ENCODE measurements around the gene TMEM242. TPM values are rescaled to one million over a fixed set of nuclear protein-coding genes. Genes with fewer than 3 reads are reported as not detected.

TMEM242 gene
- total RNA-seq, 2 donors from 2014 or later = 10.8 to 11.7 TPM

DNA sequence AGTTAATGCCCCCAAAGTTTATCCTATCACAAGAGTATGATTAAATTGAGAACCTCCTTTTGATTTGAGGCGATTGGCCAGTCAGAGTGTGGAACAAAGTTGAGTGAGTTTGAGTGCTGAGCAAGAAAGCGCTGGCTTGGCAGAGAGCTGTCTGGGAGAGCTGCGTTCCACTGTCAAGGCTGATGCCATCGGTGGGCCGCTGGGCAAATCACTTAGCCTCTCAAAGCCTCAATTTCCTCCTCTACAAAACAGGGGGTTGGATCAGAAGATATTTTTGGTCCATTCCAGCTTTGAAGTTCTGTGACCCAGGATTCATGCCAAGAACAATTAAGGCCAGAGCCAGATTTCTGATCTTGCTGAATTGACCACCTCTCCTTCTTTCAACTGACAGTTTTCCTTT, 60.2 kb downstream of the TMEM242 start:
- H3K9me3 Mint-ChIP-seq = no peaks in the 10 kb centered on the region
- peaks cover 7% of the 10 kb centered on the region for H3K27me3 Mint-ChIP-seq (ENCODE audit: insufficient read depth)
- no peak overlapping the region for H3K4me3 Mint-ChIP-seq
- H3K4me1 Mint-ChIP-seq = no peaks in the 10 kb centered on the region
- Histone ChIP-seq H3K9ac (ENCODE audit: extremely low read depth, low read length, poor library complexity, severe bottlenecking) (no peak overlapping the region), H3K27ac (ENCODE audit: low read depth, low read length) (no peak overlapping the region), H3K9me3 (ENCODE audit: control insufficient read depth, low read length) (no peaks in the 10 kb centered on the region), H3K4me3 (ENCODE audit: low read length) (no peak overlapping the region), H3K27me3 (ENCODE audit: control insufficient read depth, insufficient read depth, low read length, poor library complexity, severe bottlenecking) (no peaks in the 10 kb centered on the region), H3K36me3 (ENCODE audit: control insufficient read depth, insufficient read depth, low read length) (no peaks in the 10 kb centered on the region), H3K4me1 (ENCODE audit: control insufficient read depth, insufficient read depth, low read length) (no peaks in the 10 kb centered on the region)
- DNase-seq = no peak
- 94 to 97% methylated on average over 5 of the region's 5 CpGs for WGBS, 2 experiments (ENCODE audit: insufficient coverage in 1 of 2, insufficient read length in 1 of 2)
- no peak overlapping the region for H3K27ac Mint-ChIP-seq
- TF ChIP-seq, protein P1, sequence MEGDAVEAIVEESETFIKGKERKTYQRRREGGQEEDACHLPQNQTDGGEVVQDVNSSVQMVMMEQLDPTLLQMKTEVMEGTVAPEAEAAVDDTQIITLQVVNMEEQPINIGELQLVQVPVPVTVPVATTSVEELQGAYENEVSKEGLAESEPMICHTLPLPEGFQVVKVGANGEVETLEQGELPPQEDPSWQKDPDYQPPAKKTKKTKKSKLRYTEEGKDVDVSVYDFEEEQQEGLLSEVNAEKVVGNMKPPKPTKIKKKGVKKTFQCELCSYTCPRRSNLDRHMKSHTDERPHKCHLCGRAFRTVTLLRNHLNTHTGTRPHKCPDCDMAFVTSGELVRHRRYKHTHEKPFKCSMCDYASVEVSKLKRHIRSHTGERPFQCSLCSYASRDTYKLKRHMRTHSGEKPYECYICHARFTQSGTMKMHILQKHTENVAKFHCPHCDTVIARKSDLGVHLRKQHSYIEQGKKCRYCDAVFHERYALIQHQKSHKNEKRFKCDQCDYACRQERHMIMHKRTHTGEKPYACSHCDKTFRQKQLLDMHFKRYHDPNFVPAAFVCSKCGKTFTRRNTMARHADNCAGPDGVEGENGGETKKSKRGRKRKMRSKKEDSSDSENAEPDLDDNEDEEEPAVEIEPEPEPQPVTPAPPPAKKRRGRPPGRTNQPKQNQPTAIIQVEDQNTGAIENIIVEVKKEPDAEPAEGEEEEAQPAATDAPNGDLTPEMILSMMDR (conservative IDR thresholded peaks at IDR 0.05) = no peak
- no peaks in the 10 kb centered on the region for H3K36me3 Mint-ChIP-seq (ENCODE audit: low read depth)

- TF ChIP-seq, protein P1 (conservative IDR thresholded peaks at IDR 0.05) = no peak
- Histone ChIP-seq H3K27me3 (ENCODE audit: control insufficient read depth, insufficient read depth, low read length, poor library complexity, severe bottlenecking) (no peaks in the 10 kb centered on the region), H3K36me3 (ENCODE audit: control insufficient read depth, insufficient read depth, low read length) (no peaks in the 10 kb centered on the region), H3K9ac (ENCODE audit: extremely low read depth, low read length, poor library complexity, severe bottlenecking) (no peak overlapping the region), H3K9me3 (ENCODE audit: control insufficient read depth, low read length) (no peaks in the 10 kb centered on the region), H3K27ac (ENCODE audit: low read depth, low read length) (no peak overlapping the region), H3K4me1 (ENCODE audit: control insufficient read depth, insufficient read depth, low read length) (no peaks in the 10 kb centered on the region), H3K4me3 (ENCODE audit: low read length) (no peak overlapping the region)
- 92 to 100% methylated on average over 2 to 9 of the region's 9 CpGs for WGBS, 2 experiments (ENCODE audit: insufficient coverage in 1 of 2, insufficient read length in 1 of 2)
- H3K36me3 Mint-ChIP-seq (ENCODE audit: low read depth) = no peaks in the 10 kb centered on the region
- no peaks in the 10 kb centered on the region for H3K9me3 Mint-ChIP-seq
- peaks cover 10% of the 10 kb centered on the region for H3K27me3 Mint-ChIP-seq (ENCODE audit: insufficient read depth)
- no peak for DNase-seq
- H3K27ac Mint-ChIP-seq = no peak overlapping the region
- H3K4me1 Mint-ChIP-seq = no peaks in the 10 kb centered on the region
- no peak overlapping the region for H3K4me3 Mint-ChIP-seq
These were observed 61.7 kb downstream of the TMEM242 start for GRCh38 chr6:157261606-157262005.

DNA sequence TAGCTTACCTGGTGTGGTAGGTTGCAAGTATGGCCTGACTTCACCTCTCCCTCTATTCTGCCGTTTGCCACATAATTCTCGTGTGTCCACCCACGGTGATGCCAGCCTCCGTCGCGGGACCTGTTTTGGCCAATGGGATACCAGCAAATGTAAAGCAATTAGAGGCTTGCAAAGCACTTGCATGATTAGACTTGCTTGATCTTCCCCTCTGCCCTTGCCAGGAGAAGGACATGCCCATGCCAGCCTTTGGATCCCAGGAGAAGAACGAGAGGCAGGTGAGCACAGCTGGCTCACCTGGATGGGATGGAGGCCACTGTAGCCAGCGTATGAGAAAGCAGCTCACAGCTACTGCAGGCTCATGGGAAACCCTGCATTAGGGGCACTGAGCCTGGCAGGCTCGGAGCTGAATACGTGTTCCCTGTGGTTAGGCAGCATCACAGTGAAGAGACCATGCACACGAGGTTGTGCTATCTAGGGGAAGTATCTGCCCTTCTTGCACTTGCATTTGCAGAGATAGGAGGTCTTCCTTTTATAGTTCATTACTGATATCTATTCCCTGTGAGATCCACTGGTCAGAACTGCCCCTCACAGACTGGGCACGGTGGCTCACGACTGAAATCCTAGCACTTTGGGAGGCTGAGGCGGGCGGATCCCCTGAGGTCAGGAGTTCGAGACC, 62.4 kb downstream of the TMEM242 start:
- Mint-ChIP-seq H3K27ac (no peak overlapping the region), H3K27me3 (ENCODE audit: insufficient read depth) (peaks cover 7% of the 10 kb centered on the region), H3K9me3 (no peaks in the 10 kb centered on the region), H3K4me1 (no peaks in the 10 kb centered on the region), H3K4me3 (no peak overlapping the region), H3K36me3 (ENCODE audit: low read depth) (no peaks in the 10 kb centered on the region)
- Histone ChIP-seq H3K9me3 (ENCODE audit: control insufficient read depth, low read length) (no peaks in the 10 kb centered on the region), H3K4me3 (ENCODE audit: low read length) (no peak overlapping the region), H3K27ac (ENCODE audit: low read depth, low read length) (no peak overlapping the region), H3K4me1 (ENCODE audit: control insufficient read depth, insufficient read depth, low read length) (no peaks in the 10 kb centered on the region), H3K36me3 (ENCODE audit: control insufficient read depth, insufficient read depth, low read length) (no peaks in the 10 kb centered on the region), H3K9ac (ENCODE audit: extremely low read depth, low read length, poor library complexity, severe bottlenecking) (no peak overlapping the region), H3K27me3 (ENCODE audit: control insufficient read depth, insufficient read depth, low read length, poor library complexity, severe bottlenecking) (no peaks in the 10 kb centered on the region)
- DNase-seq = no peak
- 84 to 92% methylated on average over 11 to 16 of the region's 16 CpGs for WGBS, 2 experiments (ENCODE audit: insufficient coverage in 1 of 2, insufficient read length in 1 of 2)
- TF ChIP-seq, protein P1 (conservative IDR thresholded peaks at IDR 0.05) = no peak
